Occipital lobe (tissue), 2 donors: ENCODE measurements around the gene TRAF2. TPM values are rescaled to one million over a fixed set of nuclear protein-coding genes. Genes with fewer than 3 reads are reported as not detected.

Experiments used
- small RNA-seq: library from RNA; depleted of rRNA; stranded (forward); fragments of <200 nt; gene quantifications from one replicate; pipeline ENCODE3, GENCODE V24; 2014
- total RNA-seq: library from RNA; depleted of rRNA; stranded (reverse); fragments of >200 nt; gene quantifications from one replicate; pipeline ENCODE4 v1.2.3, GENCODE V29; 2014

TRAF2 gene
- total RNA-seq, 1 donor from 2014 or later = 8.9 TPM

Small RNA genes lying within 50 kb of the gene (small RNA-seq; reads per million reads assigned to genes)
- gene MIR4479 = not detected

Other genes with a start within 250 kb of the TRAF2 start
- gene EGFL7, start 223.6 kb upstream of the TRAF2 start, total RNA-seq = 13.7 TPM
- gene AGPAT2, start 199.1 kb upstream of the TRAF2 start, total RNA-seq = 2.2 TPM
- gene DIPK1B, start 173.9 kb upstream of the TRAF2 start, total RNA-seq = 25.1 TPM
- not detected for gene LCN10, start 143.6 kb upstream of the TRAF2 start, total RNA-seq
- not detected for gene LCN6, start 138.0 kb upstream of the TRAF2 start, total RNA-seq
- not detected for gene LCN8, start 128.3 kb upstream of the TRAF2 start, total RNA-seq
- not detected for gene LCN15, start 122.0 kb upstream of the TRAF2 start, total RNA-seq
- 15.9 TPM for gene TMEM141, start 95.2 kb upstream of the TRAF2 start, total RNA-seq
- gene CCDC183, start 90.2 kb upstream of the TRAF2 start, total RNA-seq = 2.8 TPM
- 38.2 TPM for gene RABL6, start 78.6 kb upstream of the TRAF2 start, total RNA-seq
- gene AJM1, start 44.0 kb upstream of the TRAF2 start, total RNA-seq = 0.94 TPM
- gene PHPT1, start 37.1 kb upstream of the TRAF2 start, total RNA-seq = 76.9 TPM
- gene MAMDC4, start 34.2 kb upstream of the TRAF2 start, total RNA-seq = 2.5 TPM
- 96.2 TPM for gene EDF1, start 20.2 kb upstream of the TRAF2 start, total RNA-seq
- gene FBXW5, start 58.2 kb downstream of the TRAF2 start, total RNA-seq = 53.7 TPM
- gene C8G, start 58.7 kb downstream of the TRAF2 start, total RNA-seq = not detected
- gene LCN12, start 65.8 kb downstream of the TRAF2 start, total RNA-seq = not detected
- gene PTGDS, start 91.0 kb downstream of the TRAF2 start, total RNA-seq = 52.1 TPM
- gene LCNL1, start 96.5 kb downstream of the TRAF2 start, total RNA-seq = 0.16 TPM
- 13.6 TPM for gene PAXX, start 105.9 kb downstream of the TRAF2 start, total RNA-seq
- 0.31 TPM for gene CLIC3, start 110.1 kb downstream of the TRAF2 start, total RNA-seq
- gene ABCA2, start 141.7 kb downstream of the TRAF2 start, total RNA-seq = 20.9 TPM
- gene FUT7, start 145.6 kb downstream of the TRAF2 start, total RNA-seq = not detected
- 15.3 TPM for gene NPDC1, start 159.7 kb downstream of the TRAF2 start, total RNA-seq
- gene ENTPD2, start 167.5 kb downstream of the TRAF2 start, total RNA-seq = 0.16 TPM
- gene SAPCD2, start 184.0 kb downstream of the TRAF2 start, total RNA-seq = 1.6 TPM
- gene UAP1L1, start 191.0 kb downstream of the TRAF2 start, total RNA-seq = 0.31 TPM
- 38.5 TPM for gene MAN1B1, start 200.5 kb downstream of the TRAF2 start, total RNA-seq
- 17.6 TPM for gene DPP7, start 228.2 kb downstream of the TRAF2 start, total RNA-seq